K562 (cell line): Measurements from ENCODE around the gene PGA3. TPM values are rescaled to one million over a fixed set of nuclear protein-coding genes. Genes with fewer than 3 reads are reported as not detected.

ENCODE experiments used
- BDP1 ChIP-seq: IDR thresholded peaks from 3 replicates; pipeline ENCODE4 v1.6.1; 2011; ENCODE audit not compliant: insufficient read length, insufficient read depth
- BMI1 ChIP-seq: fragments of 150-350 bp; IDR thresholded peaks from 2 replicates; pipeline ENCODE4 v1.6.1; 2014; ENCODE audit warnings: low read length
- CBX2 ChIP-seq: fragments of 200-600 bp; sonication (generic); IDR thresholded peaks from one replicate; pipeline ENCODE4 v1.6.1; 2012; ENCODE audit warnings: mild to moderate bottlenecking, low read length, inconsistent platforms; ENCODE audit not compliant: insufficient read depth, poor library complexity, severe bottlenecking
- CEBPZ ChIP-seq: fragments of 150-350 bp; IDR thresholded peaks from 2 replicates; pipeline ENCODE4 v1.6.1; 2014; ENCODE audit warnings: low read depth, mild to moderate bottlenecking, low read length, borderline replicate concordance
- CTCFL ChIP-seq: IDR thresholded peaks from 2 replicates; pipeline ENCODE4 v1.6.1; 2011; ENCODE audit warnings: borderline replicate concordance, low read depth, mild to moderate bottlenecking, moderate library complexity, low read length; ENCODE audit not compliant: insufficient read depth, poor library complexity, severe bottlenecking
- GMEB1 ChIP-seq: fragments of 250-450 bp; sonication (Bioruptor Pico); IDR thresholded peaks from 2 replicates; pipeline ENCODE4 v1.4.0; 2020; ENCODE audit warnings: mild to moderate bottlenecking
- ILK ChIP-seq: fragments of 450-650 bp; IDR thresholded peaks from 2 replicates; pipeline ENCODE4 v1.6.1; 2016; ENCODE audit warnings: missing genetic modification characterization, low read depth, mild to moderate bottlenecking, missing compliant biosample characterization, moderate library complexity, borderline replicate concordance
- MECOM ChIP-seq: fragments of 250-450 bp; sonication (Bioruptor Pico); IDR thresholded peaks from 2 replicates; pipeline ENCODE4 v1.8.0; 2022; ENCODE audit warnings: inconsistent platforms
- MYBL2 ChIP-seq, 2 experiments: fragments of 450-650 bp in 1 of 2; sonication (generic) in 1 of 2; formaldehyde crosslinking in 1 of 2; IDR thresholded peaks; 2 replicates each; pipeline versions ENCODE4 v1.6.1 to v1.8.1; 2017 to 2022; ENCODE audit warnings: borderline replicate concordance in 1 of 2, inconsistent platforms in 1 of 2, low read depth in 1 of 2, mild to moderate bottlenecking in 1 of 2, missing genetic modification reagents in 1 of 2, moderate library complexity in 1 of 2
- POLR2G ChIP-seq: fragments of 200-400 bp; formaldehyde crosslinking; IDR thresholded peaks from 2 replicates; pipeline ENCODE4 v1.6.1; 2017; ENCODE audit warnings: low read depth, mild to moderate bottlenecking, antibody characterized with exemption, low read length, moderate library complexity
- PPARD ChIP-seq: fragments of 250-450 bp; sonication (Bioruptor Pico); IDR thresholded peaks from 2 replicates; pipeline ENCODE4 v1.8.0; 2022; ENCODE audit warnings: inconsistent platforms, mild to moderate bottlenecking, moderate library complexity
- SAFB ChIP-seq: fragments of 200-400 bp; formaldehyde crosslinking; IDR thresholded peaks from 2 replicates; pipeline ENCODE4 v1.6.1; 2017; ENCODE audit warnings: low read depth, low read length, borderline replicate concordance
- SREBF2 ChIP-seq: sonication (generic); formaldehyde crosslinking; IDR thresholded peaks from 2 replicates; pipeline ENCODE4 v1.4.0; 2020; ENCODE audit warnings: mild to moderate bottlenecking, missing genetic modification reagents
- YBX1 ChIP-seq: fragments of 450-650 bp; IDR thresholded peaks from 2 replicates; pipeline ENCODE4 v1.7.1; 2016; ENCODE audit warnings: mild to moderate bottlenecking
- ZBTB2 ChIP-seq: fragments of 450-650 bp; IDR thresholded peaks from 2 replicates; pipeline ENCODE4 v1.6.1; 2016; ENCODE audit warnings: antibody characterized with exemption
- ZNF707 ChIP-seq: fragments of 250-450 bp; sonication (Bioruptor Pico); conservative IDR thresholded peaks from 2 replicates; pipeline ENCODE4 v1.8.0; 2022; ENCODE audit warnings: inconsistent platforms, mild to moderate bottlenecking, moderate library complexity
- polyA plus RNA-seq, 8 experiments: library from polyadenylated mRNA; depleted of rRNA in 4 of 8; stranded (reverse) in 5 of 8; unstranded in 3 of 8; fragments of >200 nt; fragmentation: Nextera tagmentation in 2 of 8; fragmentation: Illumina TruSeq in 1 of 8; extraction: Ambion mirVana in 2 of 8; extraction: Trizol in 1 of 8; gene quantifications; 2 replicates each; pipeline versions ENCODE4 v1.2.1 to v1.2.3, GENCODE V29; 2011 to 2014; ENCODE audit warnings: inconsistent platforms in 1 of 8, missing spikeins in 1 of 8
- total RNA-seq, 7 experiments: library from RNA; depleted of rRNA in 6 of 7; stranded (reverse); fragments of >200 nt in 6 of 7; fragmentation: Illumina TruSeq in 2 of 7; extraction: Trizol in 2 of 7; gene quantifications; 2 replicates each; pipeline versions ENCODE4 v1.2.1 to v1.2.3, GENCODE V29; 2011 to 2021; ENCODE audit warnings: low replicate concordance in 1 of 7

Gene PGA3
- total and polyA plus RNA-seq, 9 of the 15 experiments (the other 6 are each of a cell fraction or from before 2014, with no cell fraction given), result 0.15 to 0.18 (median 0.18) TPM; not detected in 6

- TF ChIP-seq ZBTB2, result no peak
- no peak for TF ChIP-seq MYBL2 (IDR thresholded peaks at IDR 0.05; ENCODE audit: low read depth)
- no peak for TF ChIP-seq MYBL2 (CRISPR knock-in tag; IDR thresholded peaks at IDR 0.05; ENCODE audit: borderline replicate concordance)
- TF ChIP-seq CEBPZ, result no peak
- TF ChIP-seq ZNF707, result no peak
- no peak for TF ChIP-seq CTCFL
- TF ChIP-seq POLR2G, result peak; percentile 97
- no peak for TF ChIP-seq YBX1
- peak; percentile 88 for TF ChIP-seq SAFB
- no peak for TF ChIP-seq MECOM (CRISPR knock-in tag)
- no peak for TF ChIP-seq GMEB1 (CRISPR knock-in tag)
- TF ChIP-seq BDP1, result no peak
- no peak for TF ChIP-seq BMI1
- TF ChIP-seq SREBF2 (CRISPR knock-in tag), result no peak
- TF ChIP-seq ILK (tag), result no peak
- no peak for TF ChIP-seq CBX2
- TF ChIP-seq PPARD (CRISPR knock-in tag), result no peak
Measured at GRCh38 chr11:61161190-61162091, 41.9 kb upstream of the PGA3 start, which contains the start of gene VPS37C (continued).
